Measurements from ENCODE around the gene CBFA2T3.

Gene CBFA2T3

GRCh38 chr16:88870608-88871348, 106.2 kb downstream of the CBFA2T3 start:
- no peak for DNase-seq

DNA sequence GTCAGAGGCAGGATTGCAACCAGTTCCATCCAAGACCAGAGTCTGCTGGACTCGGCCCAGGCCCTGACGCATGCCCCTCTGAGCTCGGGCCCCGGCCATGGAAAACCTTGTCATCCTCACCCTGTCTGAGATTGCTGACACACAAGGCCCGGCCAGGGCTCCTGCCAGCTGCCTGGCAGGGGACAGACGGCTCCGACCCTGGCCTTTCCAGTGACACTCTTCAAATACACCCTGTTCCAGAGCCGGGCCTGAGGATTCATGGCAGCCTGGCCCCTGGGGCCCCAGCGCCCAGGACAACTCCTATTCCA, 107.4 kb downstream of the CBFA2T3 start:
- no peak for DNase-seq

DNA sequence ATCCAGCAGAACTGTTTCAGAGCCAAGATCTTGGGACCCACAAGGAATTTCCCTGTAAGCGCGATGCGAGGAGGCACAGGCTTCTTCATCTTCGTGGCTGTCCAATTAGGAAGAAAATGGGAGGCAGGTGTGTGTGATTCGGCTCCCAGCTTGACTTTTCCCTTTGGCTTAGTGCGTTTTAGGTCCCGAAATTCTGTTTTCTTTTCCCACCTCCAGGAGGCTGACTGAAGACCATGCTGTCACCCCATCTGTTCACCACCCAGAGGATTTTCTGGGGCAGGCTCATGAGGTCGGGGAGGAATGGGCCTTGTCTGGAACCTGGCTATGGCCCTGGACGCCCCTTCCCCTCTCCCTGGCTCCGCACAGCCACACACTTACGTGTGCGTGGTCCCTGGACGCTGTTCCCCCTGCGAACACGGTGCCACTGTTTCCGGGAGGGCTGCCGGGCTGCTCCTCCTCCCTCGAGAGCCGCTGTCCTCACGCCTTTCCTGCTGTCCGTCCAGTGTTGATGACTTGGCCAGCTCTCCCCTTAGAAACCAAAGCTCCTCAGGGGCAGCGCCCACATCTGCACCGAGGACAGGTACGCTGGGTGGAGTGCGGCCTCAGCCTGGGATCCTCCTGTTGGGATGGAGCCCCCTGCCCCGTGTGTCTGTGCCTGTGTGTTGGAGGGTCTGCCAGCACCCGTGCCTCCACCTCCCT, 107.9 kb downstream of the CBFA2T3 start:
- no peak for DNase-seq

- DNase-seq: no peak
These were observed 109.3 kb downstream of the CBFA2T3 start for GRCh38 chr16:88867581-88868246.

DNA sequence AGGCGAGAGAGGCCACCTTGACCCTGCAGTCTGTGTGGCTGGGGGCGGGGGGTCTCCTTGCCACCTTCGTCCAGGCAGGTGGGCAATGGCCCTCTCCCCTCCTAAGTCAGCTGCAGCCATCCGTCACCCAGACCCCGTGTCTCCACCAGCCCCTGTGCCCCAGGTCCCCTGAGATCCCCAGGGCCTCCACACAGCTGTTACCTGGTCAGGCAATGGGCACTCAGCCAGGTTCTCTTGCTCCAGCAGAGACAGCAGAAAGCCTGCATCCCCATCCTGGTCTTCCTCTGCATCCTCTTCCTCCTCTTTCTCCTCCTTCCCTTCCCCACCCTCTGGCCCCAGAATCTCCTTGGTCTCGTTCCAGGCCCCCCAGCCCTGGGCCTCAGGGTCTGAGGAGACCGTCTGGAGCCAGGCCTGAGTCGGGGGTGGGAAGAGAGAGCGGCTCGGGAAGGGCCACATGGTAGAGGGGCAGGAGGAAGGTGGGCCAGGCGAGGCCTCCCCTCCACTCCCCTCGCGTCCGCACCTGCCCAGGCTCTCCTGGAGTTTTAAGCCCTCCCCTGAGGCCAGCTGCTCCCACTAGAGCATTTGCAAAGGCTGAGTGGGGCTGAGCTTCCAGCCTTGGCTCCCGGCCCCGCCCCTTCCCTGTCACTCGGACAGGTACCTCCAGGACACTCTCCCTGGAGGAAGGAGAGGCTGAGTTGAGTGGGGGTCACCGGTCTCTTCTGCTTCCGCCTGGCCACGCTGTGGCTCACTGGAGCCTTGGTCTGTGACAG, 110.7 kb downstream of the CBFA2T3 start, which contains the start of gene PABPN1L:
Gene PABPN1L, minus strand, starts transcription at position 510 of the 770 bp plus-strand sequence. Its CDS starts 54 bp downstream, at position 456.
- no peak for DNase-seq

- DNase-seq: no peak
These were observed 111.3 kb downstream of the CBFA2T3 start for GRCh38 chr16:88865742-88866141.

GRCh38 chr16:88865310-88865709, 111.7 kb downstream of the CBFA2T3 start:
- DNase-seq: no peak

- no peak for DNase-seq
These were observed 112.5 kb downstream of the CBFA2T3 start for GRCh38 chr16:88864521-88864920.

DNA sequence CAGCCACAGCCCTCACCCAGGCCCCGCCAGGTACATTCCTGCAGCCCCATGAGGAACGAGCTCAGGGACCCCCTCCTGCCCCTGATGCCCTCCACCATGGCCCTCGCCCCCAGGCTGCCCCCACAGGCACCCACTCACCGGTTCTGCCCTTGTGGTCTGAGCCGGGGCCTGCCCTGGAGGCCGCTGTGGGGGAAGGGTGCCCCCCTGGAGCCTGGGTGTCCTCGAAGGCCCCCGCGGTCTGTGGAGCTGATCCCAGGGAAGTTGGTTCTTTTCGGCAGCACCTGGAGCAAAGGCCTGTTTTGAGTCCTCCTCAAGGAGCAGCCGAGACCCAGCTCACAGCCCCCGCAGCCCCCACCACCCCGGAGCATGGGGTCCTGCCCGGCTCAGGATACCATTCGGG, 112.9 kb downstream of the CBFA2T3 start:
- DNase-seq: no peak

DNA sequence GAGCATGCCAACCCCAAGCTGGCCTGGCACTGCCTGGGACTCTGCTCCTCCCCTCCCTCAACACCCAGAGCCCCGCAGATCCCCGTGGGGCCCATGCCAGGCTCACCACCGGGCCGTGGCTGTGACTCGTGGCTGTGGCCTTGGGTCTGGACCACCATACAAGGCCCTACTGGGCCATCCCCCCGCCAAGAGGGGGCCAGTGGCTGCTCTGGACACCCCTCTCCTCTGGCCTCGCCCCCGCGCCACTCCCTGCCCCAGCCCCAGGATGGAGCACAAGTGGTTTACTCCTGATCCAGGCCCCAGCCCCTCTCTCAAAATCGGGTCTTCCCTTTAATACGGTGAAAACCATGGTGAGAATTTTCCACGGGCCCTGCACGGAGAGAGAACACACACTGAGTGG, 113.6 kb downstream of the CBFA2T3 start:
- DNase-seq: no peak

DNA sequence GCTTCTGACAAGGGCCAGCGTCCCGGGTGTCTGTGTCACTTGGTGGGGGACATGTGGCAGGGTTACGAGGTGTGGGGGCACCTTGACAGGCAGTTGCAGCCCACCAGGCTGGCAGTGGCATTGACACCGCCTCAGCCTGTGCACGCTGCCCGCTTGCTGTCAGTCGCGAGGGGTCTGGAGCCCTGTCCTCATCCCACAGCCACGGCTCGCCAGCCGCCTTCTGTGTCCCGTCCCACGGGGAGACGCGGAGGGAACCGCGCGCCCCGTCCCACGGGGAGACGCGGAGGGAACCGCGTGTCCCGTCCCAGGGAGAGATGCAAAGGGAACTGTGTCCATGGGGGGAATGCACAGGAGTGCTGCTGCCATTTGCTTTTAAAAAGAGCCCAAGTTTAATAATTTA, 114.0 kb downstream of the CBFA2T3 start:
- no peak for DNase-seq

GRCh38 chr16:88861359-88861758, 115.6 kb downstream of the CBFA2T3 start:
- no peak for DNase-seq

GRCh38 chr16:88859381-88860091, 117.5 kb downstream of the CBFA2T3 start:
- DNase-seq: no peak

GRCh38 chr16:88857728-88858339, 119.2 kb downstream of the CBFA2T3 start:
- DNase-seq: peak; percentile 63

- peak; percentile 93 for DNase-seq
These were observed 119.9 kb downstream of the CBFA2T3 start, which contains the start of the genes GALNS and TRAPPC2L for GRCh38 chr16:88856828-88857727. Gene GALNS (minus strand): TSS chr16:88856947. CDS start chr16:88856877, 70 bp downstream. Gene TRAPPC2L (plus strand): TSS chr16:88857127. CDS start chr16:88857151, 24 bp downstream.

DNA sequence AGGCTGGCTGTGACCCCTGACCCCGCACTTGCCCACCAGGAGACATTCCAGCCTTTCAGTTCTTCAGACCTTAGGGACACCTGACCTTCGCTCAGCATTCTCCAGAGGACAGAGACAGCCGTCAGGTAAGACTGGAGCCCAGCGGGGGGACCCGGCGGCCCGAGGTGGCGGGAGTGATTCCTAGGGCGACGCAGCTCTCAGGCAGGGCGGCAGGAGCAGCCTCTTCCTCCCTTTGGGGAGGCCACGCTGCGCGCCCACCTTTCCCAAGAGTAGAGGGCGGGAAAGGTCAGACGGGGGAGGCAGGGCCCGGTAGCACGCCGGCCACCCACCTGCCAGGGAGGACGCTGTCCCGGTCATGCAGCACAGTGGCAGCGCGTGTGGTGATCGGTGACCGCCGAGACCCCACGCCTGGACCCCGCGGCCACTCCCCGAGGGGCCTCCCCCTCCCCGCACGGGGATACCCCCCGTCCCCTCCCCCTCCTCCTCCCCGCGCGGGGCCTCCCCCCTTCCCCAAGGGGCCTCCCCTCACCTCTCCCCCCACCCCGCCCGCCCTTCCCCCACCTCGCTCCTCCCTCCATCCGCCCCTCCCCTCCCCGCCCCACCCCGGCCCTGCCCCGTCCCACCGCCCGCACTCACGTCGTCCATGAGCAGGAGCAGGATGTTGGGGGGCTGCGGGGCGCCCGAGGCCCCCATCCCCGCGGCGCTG, 120.7 kb downstream of the CBFA2T3 start:
- no peak for DNase-seq

DNA sequence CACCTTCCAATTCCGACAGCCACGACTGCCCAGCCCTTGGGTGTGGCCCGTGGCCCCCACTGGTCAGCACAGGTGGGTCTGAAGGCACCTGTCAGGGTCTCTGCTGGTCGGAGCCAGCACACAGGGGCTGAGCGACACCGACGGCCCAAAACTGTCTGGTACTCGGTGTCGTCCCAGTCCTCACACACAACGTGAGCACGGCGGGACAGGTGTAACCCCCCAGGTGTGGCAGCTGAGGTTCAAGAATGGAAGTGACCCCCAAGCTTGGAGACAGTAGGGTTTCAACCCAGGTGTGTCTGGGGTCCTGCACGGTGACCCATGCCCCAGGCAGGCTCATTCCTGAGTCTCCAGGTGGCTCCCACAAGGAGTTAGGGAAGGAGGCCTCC, 121.3 kb downstream of the CBFA2T3 start:
- no peak for DNase-seq

DNA sequence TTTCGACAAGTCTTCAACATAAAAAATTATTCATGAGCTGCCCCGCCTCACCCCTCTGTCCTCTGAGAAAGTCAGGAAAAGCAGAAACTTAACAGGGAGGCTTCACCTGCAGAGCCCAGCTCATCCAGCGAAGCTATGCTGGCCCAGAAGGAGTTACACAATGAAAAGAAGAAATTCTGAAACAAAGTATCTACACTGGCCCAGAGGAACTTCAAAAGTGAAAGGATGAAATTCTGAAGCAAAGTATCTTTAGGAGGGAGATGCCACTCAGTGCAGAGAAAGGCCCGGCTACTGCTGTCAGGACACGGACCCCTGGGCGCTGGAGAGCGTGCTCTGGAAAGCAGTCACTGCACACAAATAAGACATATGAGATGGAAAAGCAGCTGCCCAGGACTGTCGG, 121.8 kb downstream of the CBFA2T3 start:
- DNase-seq: no peak

GRCh38 chr16:88854306-88855111, 122.5 kb downstream of the CBFA2T3 start:
- DNase-seq: no peak

Measured in fibroblast of skin of right quadriceps (primary cell).